ENCODE results near the gene SPARCL1. TPM values are rescaled to one million over a fixed set of nuclear protein-coding genes. Genes with fewer than 3 reads are reported as not detected.

Gene SPARCL1
- total and polyA plus RNA-seq, 3 donors from 2014 or later = 110 to 138 (median 124) TPM

DNA sequence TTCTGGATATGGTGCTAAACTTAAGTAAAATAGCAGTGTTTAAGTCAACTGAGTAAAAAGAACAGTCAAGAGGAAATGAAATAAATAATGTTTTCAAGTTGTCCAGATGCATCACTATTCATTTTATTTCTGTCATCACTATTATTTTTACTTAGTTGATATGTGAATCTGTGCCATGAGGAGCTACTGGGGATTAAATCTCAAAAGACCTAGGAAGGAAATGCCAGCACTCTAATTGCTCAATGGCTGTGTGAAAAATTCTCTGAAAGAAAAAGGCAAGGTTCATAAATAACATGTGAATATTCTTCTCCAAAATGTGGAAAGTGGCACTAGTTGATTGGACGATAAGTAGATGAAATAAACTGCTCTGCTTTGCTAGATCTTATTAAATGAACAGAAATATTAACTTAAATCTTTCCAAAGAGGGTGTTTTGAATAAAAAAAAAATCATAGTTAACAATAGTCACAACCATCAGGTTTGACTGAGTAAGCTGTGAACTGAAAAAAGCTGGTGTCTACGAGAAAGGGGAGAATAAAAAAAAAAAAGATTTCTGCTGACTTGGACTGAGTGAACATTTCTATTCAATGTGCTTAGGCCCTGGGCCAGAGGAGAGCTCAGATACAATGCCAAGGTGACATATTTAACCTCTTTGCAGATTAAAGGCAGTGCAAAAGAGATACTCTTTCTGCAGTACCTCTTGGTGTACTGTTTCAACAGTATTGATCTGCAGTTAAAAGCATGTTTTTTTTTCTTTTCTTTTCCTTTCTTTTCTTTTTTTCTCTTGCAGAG, 1.6 kb downstream of the SPARCL1 start:
- Histone ChIP-seq H3K9me3 (no peaks in the 10 kb centered on the region), H3K36me3 (ENCODE audit: low read depth, missing control alignments) (no peaks in the 10 kb centered on the region), H3K4me3 (peak overlapping the region; percentile 47 to 52), H3K4me1 (peaks cover 17% of the 10 kb centered on the region), H3K27ac (peak overlapping the region; percentile 76 to 84), H3K27me3 (no peaks in the 10 kb centered on the region)
- intact Hi-C loops (cut with DNase I; ENCODE audit: low total_unique reads) = no loop called here
- 37 to 41% methylated on average over 2 of the region's 2 CpGs for WGBS, 2 donors
- peak; percentile 42 for DNase-seq
- TF ChIP-seq CTCF (IDR thresholded peaks at IDR 0.05) (no peak), POLR2A (IDR thresholded peaks at IDR 0.05) (no peak)

DNA sequence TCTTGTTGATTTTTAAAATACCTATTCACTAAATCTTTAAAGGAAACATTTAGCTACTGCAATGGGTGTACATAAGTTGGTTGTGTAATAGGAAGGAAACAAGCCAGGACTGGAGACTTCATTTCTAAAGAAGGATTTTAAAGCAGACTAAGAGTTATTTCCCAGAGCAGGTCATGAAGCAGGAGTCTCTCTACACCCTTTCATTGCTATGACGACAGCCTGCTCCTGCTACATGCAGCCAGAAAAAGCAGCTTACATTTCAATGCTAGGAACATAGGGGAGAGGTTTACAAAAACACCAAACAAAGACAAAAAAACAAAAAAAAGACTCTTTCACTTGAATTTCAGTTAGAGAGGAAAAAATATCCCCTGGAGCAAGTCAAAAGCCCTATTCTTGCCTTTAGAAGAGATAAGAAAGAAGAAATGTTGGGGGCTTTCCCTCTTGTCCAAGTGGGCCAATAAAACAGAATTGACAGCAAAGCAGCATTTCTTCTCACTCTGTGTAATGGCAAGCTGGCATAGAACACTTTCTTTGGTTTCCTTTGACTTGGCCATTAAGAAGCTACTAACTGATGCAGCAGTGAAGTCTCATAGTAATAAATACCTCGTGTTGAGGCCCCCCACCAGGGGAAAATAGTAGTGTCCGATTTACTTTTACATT, 3.4 kb downstream of the SPARCL1 start:
- H3K36me3 ChIP-seq (ENCODE audit: low read depth, missing control alignments) = no peaks in the 10 kb centered on the region
- no peak for DNase-seq
- WGBS, 2 donors = 27 to 39% methylated on average over 3 of the region's 3 CpGs
- intact Hi-C loops (cut with DNase I; ENCODE audit: low total_unique reads) = no loop called here
- peak overlapping the region; percentile 10 to 47 for H3K4me3 ChIP-seq
- peaks cover 24% of the 10 kb centered on the region for H3K4me1 ChIP-seq
- H3K27ac ChIP-seq = peak overlapping the region; percentile 76 to 84
- TF ChIP-seq POLR2A (IDR thresholded peaks at IDR 0.05) = no peak
- no peak for TF ChIP-seq CTCF (IDR thresholded peaks at IDR 0.05)
- H3K27me3 ChIP-seq = no peaks in the 10 kb centered on the region
- no peaks in the 10 kb centered on the region for H3K9me3 ChIP-seq

- Histone ChIP-seq H3K27me3 (no peaks in the 10 kb centered on the region), H3K9me3 (no peaks in the 10 kb centered on the region), H3K36me3 (ENCODE audit: low read depth, missing control alignments) (no peaks in the 10 kb centered on the region), H3K4me1 (peaks cover 15% of the 10 kb centered on the region), H3K27ac (peak overlapping the region; percentile 76 to 84), H3K4me3 (no peak overlapping the region)
- 80 to 81% methylated on average over 2 of the region's 2 CpGs for WGBS, 2 donors
- no peak for DNase-seq
- no peak for TF ChIP-seq CTCF (IDR thresholded peaks at IDR 0.05)
- no peak for TF ChIP-seq POLR2A (IDR thresholded peaks at IDR 0.05)
- intact Hi-C loops (cut with DNase I; ENCODE audit: low total_unique reads) = no loop called here
These were observed 4.7 kb downstream of the SPARCL1 start for GRCh38 chr4:87524456-87524855.

GRCh38 chr4:87523307-87523706, 5.9 kb downstream of the SPARCL1 start:
- Histone ChIP-seq H3K9me3 (no peaks in the 10 kb centered on the region), H3K4me3 (no peak overlapping the region), H3K36me3 (ENCODE audit: low read depth, missing control alignments) (no peaks in the 10 kb centered on the region), H3K27ac (peak overlapping the region; percentile 80 to 84), H3K27me3 (no peaks in the 10 kb centered on the region), H3K4me1 (peaks cover 15% of the 10 kb centered on the region)
- 66 to 72% methylated on average over 4 of the region's 4 CpGs for WGBS, 2 donors
- TF ChIP-seq POLR2A (IDR thresholded peaks at IDR 0.05) = no peak
- no peak for TF ChIP-seq CTCF (IDR thresholded peaks at IDR 0.05)
- intact Hi-C loops (cut with DNase I; ENCODE audit: low total_unique reads) = no loop called here
- no peak for DNase-seq
